Measurements from ENCODE around the gene NPFF.

DNA sequence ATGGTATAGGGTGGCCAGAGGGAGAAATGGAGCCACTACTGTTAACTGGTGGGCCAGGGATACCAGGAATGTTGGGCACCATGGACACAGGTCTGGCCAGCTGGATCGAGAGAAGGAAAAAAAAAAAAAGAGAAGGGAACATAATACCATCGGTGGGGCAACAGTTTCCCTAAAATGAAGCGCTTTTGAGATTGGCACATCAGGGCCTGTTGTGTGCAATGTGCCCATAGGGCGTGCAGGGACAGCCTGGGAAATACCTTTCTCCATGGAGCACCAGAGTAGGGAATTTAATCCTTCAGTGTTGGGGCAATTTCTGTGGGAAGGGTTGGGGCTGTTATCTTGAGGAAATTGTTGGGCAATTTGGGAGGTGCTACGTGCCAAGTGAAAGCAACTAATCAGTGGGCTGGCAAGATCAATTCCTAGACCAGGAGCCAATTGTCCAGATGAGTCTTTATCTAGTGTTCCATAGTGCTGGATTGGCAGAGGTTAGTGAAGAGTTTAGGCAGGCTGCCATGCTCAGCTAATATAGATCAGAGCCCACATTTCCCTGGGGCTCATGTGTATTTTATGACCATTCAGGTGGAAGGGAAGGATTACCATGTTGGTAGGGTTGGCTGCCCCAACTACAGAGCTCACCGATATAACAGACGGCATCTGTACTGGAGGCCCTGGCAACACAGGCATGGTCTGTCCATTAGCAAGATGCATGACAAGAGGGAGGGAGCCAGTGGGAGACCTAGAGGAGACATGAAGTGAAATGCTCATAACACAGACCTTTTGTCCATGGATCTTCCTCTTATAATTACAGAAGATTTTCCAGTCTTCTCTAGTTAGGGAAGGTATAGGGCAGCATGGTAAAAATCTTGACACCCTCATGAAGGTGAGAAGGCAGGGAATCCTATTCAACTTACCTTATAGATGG is 25.5 kb upstream of the NPFF start:
- TF ChIP-seq POU2F2 (IDR thresholded peaks at IDR 0.05; ENCODE audit: borderline replicate concordance, low read depth, low read length) (no peak), RAD21 (IDR thresholded peaks at IDR 0.05; ENCODE audit: insufficient read depth, low read depth, low read length) (no peak)

Measured in GM12878 (cell line).